SK-N-SH (cell line): ENCODE data around the gene FGGY. TPM values are rescaled to one million over a fixed set of nuclear protein-coding genes. Genes with fewer than 3 reads are reported as not detected.

Source experiments
- CTCF ChIA-PET: fragments of 300-600, 350-600 bp; formaldehyde crosslinking; extraction: SDS; loops from one replicate; lab custom pipeline; 2021; lab: Yijun Ruan, JAX
- POLR2A ChIA-PET: fragments of 350-600 bp; sonication (Branson Sonifier 250); formaldehyde crosslinking; extraction: SDS; loops from one replicate; lab custom pipeline; 2020; ENCODE audit warnings: antibody characterized with exemption, inconsistent platforms; lab: Yijun Ruan, JAX
- DNase-seq: peaks from one replicate; pipeline ENCODE4 v3.0.0; 2012
- H2AFZ ChIP-seq: fragments of 200-600 bp; sonication (generic); 2 replicates; pipeline ENCODE4 v1.8.1; 2016; ENCODE audit warnings: antibody characterized with exemption, mild to moderate bottlenecking, low read depth
- H3F3A ChIP-seq: fragments of 200-600 bp; sonication (generic); replicated peaks from 2 replicates; pipeline ENCODE3; 2016; ENCODE audit warnings: antibody characterized with exemption, mild to moderate bottlenecking; ENCODE audit not compliant: insufficient read depth
- H3K27ac ChIP-seq, 2 experiments: fragments of 200-500 bp in 1 of 2; fragments of 200-600 bp in 1 of 2; sonication (Bioruptor generic) in 1 of 2; sonication (generic), shearing (Covaris generic) in 1 of 2; 2 replicates each; pipeline versions ENCODE4 v1.5.1 to v1.6.1; 2014 to 2016; ENCODE audit warnings: low read depth in 2 of 2, inconsistent platforms in 1 of 2, low read length in 1 of 2, mild to moderate bottlenecking in 1 of 2, mixed read lengths in 1 of 2
- H3K27me3 ChIP-seq: fragments of 200-600 bp; sonication (generic), shearing (Covaris generic); 2 replicates; pipeline ENCODE4 v1.6.1; 2016; ENCODE audit warnings: mixed run types; ENCODE audit not compliant: insufficient read depth
- H3K36me3 ChIP-seq, 2 experiments: fragments of 200-500 bp in 1 of 2; fragments of 200-600 bp in 1 of 2; sonication (Bioruptor generic) in 1 of 2; sonication (generic) in 1 of 2; replicated peaks in 1 of 2; 2 replicates each; pipeline versions ENCODE3 to v1.5.1; 2014 to 2016; ENCODE audit warnings: low read length in 1 of 2, mild to moderate bottlenecking in 1 of 2; ENCODE audit not compliant: insufficient read depth in 2 of 2, control insufficient read depth in 1 of 2
- H3K4me1 ChIP-seq, 2 experiments: fragments of 200-500 bp in 1 of 2; fragments of 200-600 bp in 1 of 2; sonication (Bioruptor generic) in 1 of 2; sonication (generic), shearing (Covaris generic) in 1 of 2; 2 replicates each; pipeline versions ENCODE4 v1.5.1 to v1.6.1; 2014 to 2016; ENCODE audit warnings: low read depth in 1 of 2, low read length in 1 of 2, mixed run types in 1 of 2; ENCODE audit not compliant: insufficient read depth in 2 of 2, control insufficient read depth in 1 of 2
- H3K4me2 ChIP-seq: fragments of 200-600 bp; sonication (generic), shearing (Covaris generic); 2 replicates; pipeline ENCODE4 v1.6.1; 2017; ENCODE audit warnings: mixed run types
- H3K4me3 ChIP-seq, 2 experiments: fragments of 200-500 bp in 1 of 2; fragments of 200-600 bp in 1 of 2; sonication (Bioruptor generic) in 1 of 2; sonication (generic), shearing (Covaris generic) in 1 of 2; 2 replicates each; pipeline versions ENCODE4 v1.5.1 to v1.8.1; 2014 to 2016; ENCODE audit warnings: low read depth in 2 of 2, inconsistent platforms in 1 of 2, low read length in 1 of 2, mild to moderate bottlenecking in 1 of 2, mixed read lengths in 1 of 2, moderate library complexity in 1 of 2
- H3K79me2 ChIP-seq: fragments of 200-600 bp; sonication (generic); 2 replicates; pipeline ENCODE4 v1.8.1; 2017; ENCODE audit warnings: mild to moderate bottlenecking; ENCODE audit not compliant: insufficient read depth
- H3K9ac ChIP-seq: fragments of 200-600 bp; sonication (generic); 2 replicates; pipeline ENCODE4 v1.6.1; 2017; ENCODE audit warnings: mixed run types
- H3K9me2 ChIP-seq: fragments of 200-600 bp; sonication (generic); 2 replicates; pipeline ENCODE4 v1.6.1; 2017; ENCODE audit warnings: mixed run types
- H3K9me3 ChIP-seq: fragments of 200-600 bp; sonication (generic); 2 replicates; pipeline ENCODE4 v1.6.1; 2017; ENCODE audit warnings: mixed run types, mild to moderate bottlenecking, moderate library complexity
- H4K20me1 ChIP-seq: fragments of 200-600 bp; sonication (generic); 2 replicates; pipeline ENCODE4 v1.6.1; 2017; ENCODE audit warnings: mild to moderate bottlenecking, mixed run types; ENCODE audit not compliant: insufficient read depth
- FOSL2 ChIP-seq: IDR thresholded peaks from 2 replicates; pipeline ENCODE4 v1.4.0; 2012; ENCODE audit warnings: low read depth, mild to moderate bottlenecking, moderate library complexity, borderline replicate concordance
- FOXJ3 ChIP-seq: sonication (generic); formaldehyde crosslinking; IDR thresholded peaks from 2 replicates; pipeline ENCODE4 v1.5.1; 2020; ENCODE audit warnings: mild to moderate bottlenecking, missing genetic modification reagents
- MXI1 ChIP-seq: IDR thresholded peaks from 2 replicates; pipeline ENCODE4 v1.6.1; 2012; ENCODE audit warnings: mild to moderate bottlenecking, low read depth, low read length, improper control_type of control experiment
- NFIC ChIP-seq: IDR thresholded peaks from 2 replicates; pipeline ENCODE4 v1.4.0; 2012; ENCODE audit warnings: borderline replicate concordance
- PBX3 ChIP-seq: IDR thresholded peaks from 2 replicates; pipeline ENCODE4; 2012
- RCOR1 ChIP-seq: fragments of 150-350 bp; IDR thresholded peaks from 2 replicates; pipeline ENCODE4 v1.6.1; 2017; ENCODE audit warnings: antibody characterized with exemption, low read length
- SMC3 ChIP-seq: IDR thresholded peaks from 2 replicates; pipeline ENCODE4 v1.6.1; 2012; ENCODE audit warnings: low read depth, low read length, improper control_type of control experiment
- TEAD4 ChIP-seq: IDR thresholded peaks from 2 replicates; pipeline ENCODE4 v1.4.0; 2012; ENCODE audit warnings: mild to moderate bottlenecking, borderline replicate concordance; ENCODE audit not compliant: insufficient read depth
- USF2 ChIP-seq: fragments of 150-350 bp; IDR thresholded peaks from 2 replicates; pipeline ENCODE4 v1.6.1; 2017; ENCODE audit warnings: antibody characterized with exemption, low read length, low read depth, borderline replicate concordance
- WGBS: methylation state at CpG from one replicate; pipeline ENCODE4 v1.1.6; 2017; ENCODE audit warnings: low lambda C conversion rate; 5-methylcytosine and 5-hydroxymethylcytosine counted together
- polyA plus RNA-seq, 3 experiments: library from polyadenylated mRNA; depleted of rRNA; stranded (reverse); fragments of >200 nt; gene quantifications; 2 replicates each; pipeline ENCODE4 v1.2.3, GENCODE V29; 2012
- TF ChIP-seq, protein P1 (sequence below): IDR thresholded peaks from 2 replicates; pipeline ENCODE4 v1.4.0; 2012; ENCODE audit warnings: low read depth
- TF ChIP-seq, protein P2 (sequence below): IDR thresholded peaks from 2 replicates; pipeline ENCODE4 v1.4.0; 2012; ENCODE audit warnings: low read depth, borderline replicate concordance

The FGGY gene
- polyA plus RNA-seq, 1 of the 3 experiments (the other 2 are of a cell fraction), result 10.3 TPM

DNA sequence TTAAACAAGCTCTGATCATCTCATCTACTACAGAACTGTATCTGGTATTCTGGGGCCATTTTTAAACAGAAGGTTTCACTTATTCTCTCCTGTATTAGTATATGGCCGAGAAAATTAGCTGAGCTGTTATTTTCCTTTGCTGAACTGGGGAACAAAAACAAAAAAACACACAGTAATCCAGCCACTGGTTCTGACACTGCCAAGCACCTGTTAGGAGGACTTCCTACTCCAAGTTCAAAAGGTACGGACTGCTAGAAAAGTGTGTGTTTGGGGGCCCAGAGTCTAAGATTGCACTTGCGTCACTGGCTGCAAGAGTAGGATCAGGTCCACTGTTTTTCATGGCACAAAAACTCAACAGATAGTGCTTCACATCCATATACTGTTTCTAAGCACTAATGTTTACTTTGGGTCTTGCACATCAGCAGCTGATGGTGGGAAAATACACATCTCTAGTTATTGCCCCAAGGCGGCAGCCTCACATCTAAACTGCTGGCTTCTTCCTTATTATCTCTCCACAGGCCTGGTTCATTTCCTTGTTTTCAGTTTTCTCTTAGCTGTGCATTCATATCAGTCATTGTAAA is 226.1 kb downstream of the FGGY start:
- Histone ChIP-seq H3F3A (no peaks in the 10 kb centered on the region), H3K4me1 (peaks cover 5 to 20% of the 10 kb centered on the region in 2 experiments; a peak in 2 of 4 replicates), H3K79me2 (no peaks in the 10 kb centered on the region), H3K9ac (no peak overlapping the region), H3K4me3 (no peak overlapping the region), H3K36me3 (no peaks in the 10 kb centered on the region), H3K4me2 (no peak overlapping the region), H3K27me3 (no peaks in the 10 kb centered on the region), H4K20me1 (no peaks in the 10 kb centered on the region), H3K9me3 (no peaks in the 10 kb centered on the region), H2AFZ (no peak overlapping the region), H3K27ac (no peak overlapping the region), H3K9me2 (no peaks in the 10 kb centered on the region)
- POLR2A ChIA-PET, result no interaction called here
- no peak for DNase-seq
- CTCF ChIA-PET, result interaction anchor here (1.4 to 1.9 kb wide), 3 partner anchors 11 to 21 kb away, joined by 3 to 5 read pairs (median 3); no protein-coding TSS in a partner anchor
- TF ChIP-seq, protein P1, sequence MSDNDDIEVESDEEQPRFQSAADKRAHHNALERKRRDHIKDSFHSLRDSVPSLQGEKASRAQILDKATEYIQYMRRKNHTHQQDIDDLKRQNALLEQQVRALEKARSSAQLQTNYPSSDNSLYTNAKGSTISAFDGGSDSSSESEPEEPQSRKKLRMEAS, result no peak
- TF ChIP-seq RCOR1 (no peak), FOXJ3 (CRISPR knock-in tag) (no peak), PBX3 (no peak), USF2 (no peak), FOSL2 (no peak), TEAD4 (no peak), MXI1 (no peak), NFIC (no peak), SMC3 (no peak)
- TF ChIP-seq, protein P2, sequence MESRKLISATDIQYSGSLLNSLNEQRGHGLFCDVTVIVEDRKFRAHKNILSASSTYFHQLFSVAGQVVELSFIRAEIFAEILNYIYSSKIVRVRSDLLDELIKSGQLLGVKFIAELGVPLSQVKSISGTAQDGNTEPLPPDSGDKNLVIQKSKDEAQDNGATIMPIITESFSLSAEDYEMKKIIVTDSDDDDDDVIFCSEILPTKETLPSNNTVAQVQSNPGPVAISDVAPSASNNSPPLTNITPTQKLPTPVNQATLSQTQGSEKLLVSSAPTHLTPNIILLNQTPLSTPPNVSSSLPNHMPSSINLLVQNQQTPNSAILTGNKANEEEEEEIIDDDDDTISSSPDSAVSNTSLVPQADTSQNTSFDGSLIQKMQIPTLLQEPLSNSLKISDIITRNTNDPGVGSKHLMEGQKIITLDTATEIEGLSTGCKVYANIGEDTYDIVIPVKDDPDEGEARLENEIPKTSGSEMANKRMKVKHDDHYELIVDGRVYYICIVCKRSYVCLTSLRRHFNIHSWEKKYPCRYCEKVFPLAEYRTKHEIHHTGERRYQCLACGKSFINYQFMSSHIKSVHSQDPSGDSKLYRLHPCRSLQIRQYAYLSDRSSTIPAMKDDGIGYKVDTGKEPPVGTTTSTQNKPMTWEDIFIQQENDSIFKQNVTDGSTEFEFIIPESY, result no peak
- WGBS, result 91% methylated on average over 4 of the region's 4 CpGs
